Renal cortex interstitium (tissue), 15 donors: ENCODE results near the gene SLC1A7. TPM values are rescaled to one million over a fixed set of nuclear protein-coding genes. Genes with fewer than 3 reads are reported as not detected.
"Not testable (repeated sequence)": the region's sequence is repeated elsewhere in the genome, so short reads cannot be mapped to it uniquely, and the experiment has no call there.

ENCODE experiments used
- DNase-seq, 11 donors: peaks; one replicate each; pipeline ENCODE4 v3.0.0-alpha.2; 2013; ENCODE audit warnings: low read depth in 9 of 11, low spot score in 4 of 11; ENCODE audit errors: extremely low read depth in 1 of 11
- long read RNA-seq, 16 experiments: transcript quantifications; one replicate each; lab custom pipeline, GENCODE V29; 2026
- polyA plus RNA-seq, 3 donors: library from polyadenylated mRNA; unstranded; fragments of 120-200 nt; gene quantifications; one replicate each; pipeline ENCODE4 v1.2.1, GENCODE V29; 2013; ENCODE audit not compliant: insufficient read length in 3 of 3

The SLC1A7 gene
- under 1 TPM in 2 of 3 donors, not detected in 1; 0.10 to 0.27 TPM for polyA plus RNA-seq
- long read RNA-seq, donor 1 = 0 reads
- long read RNA-seq, donor 2 = 0 reads
- long read RNA-seq, donor 3 = 0 reads
- long read RNA-seq, donor 4 = 0 reads
- long read RNA-seq, donor 5 = 0 reads
- long read RNA-seq, donor 6 = 0 reads
- long read RNA-seq, donor 7 = 0 reads
- long read RNA-seq, donor 8 = 0 reads
- long read RNA-seq, donor 9 = 0 reads
- long read RNA-seq, donor 10 = 0 reads
- long read RNA-seq, donor 11 = 0 reads
- long read RNA-seq, donor 12 = 0 reads
- long read RNA-seq, donor 13 = 0 reads
- long read RNA-seq, donor 14 = 0 reads
- long read RNA-seq, donor 15 = 0 reads
- long read RNA-seq, donor 16 = 0 reads

DNA sequence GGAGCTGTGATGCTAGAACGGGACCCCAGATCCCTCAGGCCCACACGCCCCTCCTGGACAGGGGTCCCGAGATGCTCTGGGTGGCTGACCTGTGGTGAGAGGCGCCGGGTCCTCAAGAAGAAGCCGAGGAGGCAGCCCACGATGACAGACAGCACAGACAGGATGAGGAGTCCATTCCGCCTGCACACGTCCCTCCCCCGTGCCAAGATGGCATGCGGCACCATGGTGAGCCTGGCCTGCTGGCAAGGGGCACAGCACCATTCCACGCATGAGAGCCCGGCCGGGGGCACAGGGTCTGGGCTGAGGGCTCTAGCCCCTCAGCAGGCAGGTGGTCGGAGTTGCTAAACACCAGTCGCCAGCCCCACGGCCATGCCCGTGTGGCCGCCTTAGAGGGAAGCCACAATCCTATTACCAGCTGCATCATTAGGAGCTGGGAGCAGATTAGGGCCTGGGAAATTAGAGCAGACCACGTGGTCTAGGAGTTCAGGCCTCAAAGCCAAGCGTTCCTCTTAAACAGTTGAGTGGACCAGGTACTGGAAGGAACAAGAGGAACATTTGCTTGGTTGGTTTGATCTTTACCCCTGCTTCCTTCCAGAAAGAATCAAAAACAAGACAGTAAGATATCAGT is at the start of gene SLC1A7:
Gene SLC1A7, minus strand, starts transcription at position 413 of the 628 bp plus-strand sequence. Its CDS starts 189 bp downstream, at position 224.
- no peak for DNase-seq

DNA sequence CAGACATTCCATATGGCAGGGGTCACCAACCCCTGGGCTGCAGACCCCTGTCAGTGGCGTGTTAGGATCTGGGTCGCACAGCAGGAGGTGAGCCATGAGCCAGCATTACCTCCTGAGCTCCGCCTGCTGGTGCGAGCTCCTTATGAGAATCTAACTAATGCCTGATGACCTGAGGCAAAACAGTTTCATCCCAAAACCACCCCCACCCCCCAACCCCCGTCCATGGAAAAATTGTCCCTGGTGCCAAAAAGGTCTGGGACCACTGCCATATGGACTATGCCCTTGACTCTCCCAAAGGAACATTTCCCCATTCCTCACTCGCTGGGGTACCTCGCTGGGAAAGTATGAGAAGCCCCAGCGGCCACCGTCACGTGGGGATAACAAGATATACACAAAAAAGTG is 47.8 kb upstream of the SLC1A7 start:
- DNase-seq = no peak

DNA sequence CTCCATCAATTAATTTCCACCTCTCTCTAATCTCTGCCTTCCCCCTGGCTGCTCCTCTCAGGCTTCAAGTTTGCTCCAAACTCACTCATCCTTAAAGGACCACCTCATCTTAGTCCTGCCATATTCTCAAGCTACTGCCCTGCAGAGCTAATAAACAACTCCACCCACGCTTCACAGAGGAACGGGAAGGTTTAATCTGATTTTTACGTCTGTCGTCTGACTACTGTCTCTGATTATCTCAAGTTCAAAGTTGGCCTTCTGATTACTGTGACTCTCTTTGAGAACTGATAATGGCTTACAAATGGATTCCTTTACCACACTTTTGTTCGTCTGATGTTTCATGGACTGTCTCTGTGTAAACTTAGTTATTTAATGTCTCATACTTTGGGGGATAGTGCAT is 46.6 kb upstream of the SLC1A7 start:
- DNase-seq = no peak

DNA sequence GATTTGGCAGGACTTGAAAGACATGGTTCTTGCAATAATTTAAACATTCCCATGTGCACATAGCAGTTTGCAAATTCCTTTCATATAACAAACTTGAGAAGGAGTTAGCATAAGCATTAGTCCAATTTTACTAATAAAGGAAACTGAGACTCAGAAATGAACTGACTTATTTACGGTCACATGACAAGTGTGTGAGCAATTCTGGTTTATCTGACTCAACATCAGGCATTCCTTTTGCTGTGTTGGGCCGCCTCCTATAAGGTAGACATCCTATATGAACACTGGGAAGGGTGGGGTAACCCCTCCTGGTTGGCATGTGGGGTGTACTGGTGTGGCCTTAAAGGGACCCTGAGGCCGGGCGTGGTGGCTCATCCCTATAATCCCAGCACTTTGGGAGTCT is 45.7 kb upstream of the SLC1A7 start:
- DNase-seq = no peak

DNA sequence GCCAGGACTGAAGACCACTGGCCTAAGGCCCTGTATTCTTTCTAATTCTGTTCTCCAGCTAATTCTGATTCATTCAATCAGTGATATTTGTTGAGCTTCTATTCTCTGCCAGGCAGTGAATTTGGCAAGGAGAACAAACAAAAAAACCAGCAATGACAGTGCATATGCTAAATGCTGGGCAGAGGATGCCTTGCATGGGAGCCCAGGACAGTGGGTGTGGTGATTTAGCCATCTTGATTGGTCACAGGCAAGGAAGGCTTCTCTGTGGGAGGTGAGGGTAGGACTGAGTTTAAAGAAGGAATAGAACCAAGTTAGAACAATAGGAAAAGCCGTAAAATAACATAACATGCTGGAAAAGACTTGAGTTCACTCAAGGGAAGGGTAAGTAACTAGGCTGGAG is 45.0 kb upstream of the SLC1A7 start:
- no peak for DNase-seq

DNA sequence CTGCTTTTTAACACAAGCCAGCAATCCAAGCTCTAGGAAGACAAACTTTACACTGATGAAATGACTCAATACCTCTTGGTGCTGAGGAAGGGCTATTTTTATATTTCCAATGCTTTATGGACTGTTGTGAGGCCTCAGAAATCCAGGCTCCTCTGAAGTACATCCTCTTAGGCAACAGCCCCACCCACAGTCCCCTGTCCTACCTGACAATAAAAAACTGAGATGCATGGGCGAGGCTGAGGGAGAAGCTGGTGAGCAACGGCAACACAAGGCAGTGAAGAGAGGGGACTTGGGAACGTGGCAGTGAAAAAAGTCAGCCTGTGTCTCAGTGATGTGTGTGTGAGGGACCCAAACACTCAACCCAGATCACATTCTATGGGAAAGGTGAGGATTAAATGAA is 44.1 kb upstream of the SLC1A7 start:
- no peak for DNase-seq

DNA sequence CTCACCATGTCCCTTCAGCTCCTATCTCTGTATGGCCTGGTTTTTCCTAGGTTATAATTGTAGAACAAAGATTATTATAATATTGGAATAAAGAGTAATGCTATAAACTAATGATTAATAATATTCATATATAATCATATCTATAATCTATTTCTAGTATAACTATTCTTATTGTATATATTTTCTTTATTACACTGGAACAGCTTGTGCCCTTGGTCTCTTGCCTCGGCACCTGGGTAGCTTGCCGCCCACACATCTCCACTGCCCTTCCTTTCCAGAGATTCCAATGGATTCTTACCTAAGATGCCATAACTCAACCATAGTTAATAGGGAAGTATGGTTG is 43.5 kb upstream of the SLC1A7 start:
- not testable (repeated sequence) for DNase-seq

DNA sequence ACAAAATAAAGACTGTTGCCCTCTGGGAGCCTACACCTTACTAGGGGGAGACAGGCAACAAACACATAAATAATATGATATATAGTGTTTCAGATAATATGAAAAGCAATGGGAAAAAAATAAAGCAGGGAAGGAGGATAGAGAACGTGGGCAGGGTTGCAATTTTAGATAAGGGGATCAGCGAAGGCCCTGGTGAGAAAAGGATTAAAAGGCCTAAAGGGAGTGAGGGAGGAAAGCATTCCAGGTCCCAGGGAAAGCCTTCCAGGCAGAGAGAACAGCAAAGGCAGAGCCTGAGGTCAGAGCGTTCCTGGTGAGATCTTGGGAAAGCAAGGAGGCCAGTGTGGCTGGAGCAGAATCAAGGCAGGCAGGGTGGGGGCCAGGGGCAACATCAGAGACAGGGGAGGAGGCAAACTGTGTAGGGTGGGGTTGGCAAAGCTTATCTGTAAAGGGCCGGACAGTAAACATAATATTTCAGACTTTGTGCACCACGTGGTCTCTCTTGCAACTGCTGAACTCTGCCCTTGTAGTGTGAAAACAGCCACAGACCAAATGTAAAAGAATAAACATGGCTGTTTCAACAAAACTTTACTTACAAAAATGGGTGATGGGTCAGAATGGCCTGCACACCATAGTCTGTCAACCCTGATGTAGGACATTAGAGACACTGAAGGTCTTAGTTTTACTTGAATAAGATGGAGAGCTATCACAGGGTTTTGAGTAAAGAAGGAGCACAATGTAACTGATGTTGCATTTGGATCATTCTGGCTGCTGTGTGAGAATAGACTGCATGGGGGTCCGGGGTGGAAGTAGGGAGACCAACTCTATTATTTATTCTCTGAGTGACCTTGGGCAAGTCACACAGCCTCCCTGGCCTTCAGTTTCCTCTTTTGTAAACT is 40.9 kb upstream of the SLC1A7 start:
- no peak for DNase-seq

DNA sequence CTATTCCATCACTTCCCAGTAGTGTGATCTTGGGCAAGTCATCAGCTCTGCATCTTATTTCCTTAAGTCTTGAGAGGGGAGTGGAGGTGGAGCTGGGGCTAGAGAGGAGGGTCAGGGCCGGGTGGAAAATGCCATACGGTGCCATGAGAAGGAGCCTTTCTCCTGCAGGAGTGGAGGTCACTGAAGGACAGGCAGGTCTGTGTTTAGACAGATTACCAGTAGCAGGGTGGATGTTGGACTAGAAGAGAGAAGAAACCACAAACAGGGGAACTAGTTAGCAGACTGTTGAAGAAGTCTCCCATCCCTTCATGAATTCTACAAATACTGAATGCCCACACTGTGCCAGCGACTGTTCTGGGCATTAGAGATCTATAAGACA is 40.3 kb upstream of the SLC1A7 start:
- DNase-seq = no peak

DNA sequence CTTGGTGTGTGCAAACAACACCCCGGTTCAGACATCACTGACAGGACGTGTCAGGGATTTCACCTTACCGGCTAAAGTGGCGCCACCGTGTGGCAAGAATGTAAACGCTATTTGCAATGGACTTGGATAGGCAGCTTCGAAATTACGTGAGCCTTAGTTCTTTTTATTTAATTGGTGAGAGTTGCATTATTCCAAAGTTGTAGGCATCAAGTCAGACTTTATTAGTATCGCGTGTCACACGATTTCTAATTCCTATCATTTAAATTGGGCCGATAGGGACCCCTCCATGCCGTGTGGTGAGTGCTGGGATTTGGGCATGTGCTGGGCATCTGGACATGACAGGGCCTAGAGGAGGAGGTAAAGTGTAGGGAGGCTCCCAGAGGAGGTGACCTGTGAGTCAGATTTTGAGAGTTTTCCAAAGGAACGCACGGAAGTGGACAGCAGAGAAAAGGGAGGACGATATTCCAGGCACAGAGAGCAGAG is 39.7 kb upstream of the SLC1A7 start:
- DNase-seq = peak; percentile 65 to 85 (median 76)

DNA sequence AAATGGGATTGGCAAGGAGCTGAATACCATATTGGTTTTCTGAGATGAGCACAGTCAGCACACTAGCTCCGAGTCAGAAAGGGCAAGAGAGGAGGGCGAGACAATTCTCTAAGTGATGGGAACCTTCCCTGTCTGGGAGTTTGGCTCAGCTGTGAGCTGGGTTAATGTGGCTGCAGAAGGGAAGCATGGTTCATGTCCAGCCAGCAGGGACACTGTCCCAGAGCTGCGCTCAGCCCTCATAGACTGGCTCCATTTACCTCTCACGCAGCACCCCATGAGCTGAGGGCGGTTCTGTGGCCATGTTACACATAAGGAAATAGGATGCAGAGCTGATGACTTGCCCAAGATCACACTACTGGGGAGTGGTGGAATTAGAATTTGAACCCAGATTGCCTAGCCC is 38.5 kb upstream of the SLC1A7 start:
- DNase-seq = no peak

DNA sequence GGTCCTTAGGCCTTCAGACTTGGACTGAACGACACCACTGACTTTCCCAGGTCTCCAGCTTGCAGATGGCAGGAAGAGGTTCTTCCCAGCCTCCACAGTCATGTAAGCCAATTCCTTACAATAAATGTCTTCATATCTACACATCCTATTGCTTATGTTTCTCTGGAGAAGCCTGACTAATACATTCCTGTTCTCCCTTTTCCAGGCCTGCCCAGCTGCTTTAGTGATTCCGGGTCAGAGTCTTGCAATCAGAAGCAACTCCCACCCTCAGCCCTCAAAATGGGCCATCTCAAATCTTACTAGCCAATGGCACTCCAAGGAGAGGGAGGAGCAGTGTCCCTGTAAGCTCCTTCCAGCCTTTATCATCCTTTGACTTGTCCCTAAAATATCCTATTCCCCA is 37.8 kb upstream of the SLC1A7 start:
- no peak for DNase-seq

DNA sequence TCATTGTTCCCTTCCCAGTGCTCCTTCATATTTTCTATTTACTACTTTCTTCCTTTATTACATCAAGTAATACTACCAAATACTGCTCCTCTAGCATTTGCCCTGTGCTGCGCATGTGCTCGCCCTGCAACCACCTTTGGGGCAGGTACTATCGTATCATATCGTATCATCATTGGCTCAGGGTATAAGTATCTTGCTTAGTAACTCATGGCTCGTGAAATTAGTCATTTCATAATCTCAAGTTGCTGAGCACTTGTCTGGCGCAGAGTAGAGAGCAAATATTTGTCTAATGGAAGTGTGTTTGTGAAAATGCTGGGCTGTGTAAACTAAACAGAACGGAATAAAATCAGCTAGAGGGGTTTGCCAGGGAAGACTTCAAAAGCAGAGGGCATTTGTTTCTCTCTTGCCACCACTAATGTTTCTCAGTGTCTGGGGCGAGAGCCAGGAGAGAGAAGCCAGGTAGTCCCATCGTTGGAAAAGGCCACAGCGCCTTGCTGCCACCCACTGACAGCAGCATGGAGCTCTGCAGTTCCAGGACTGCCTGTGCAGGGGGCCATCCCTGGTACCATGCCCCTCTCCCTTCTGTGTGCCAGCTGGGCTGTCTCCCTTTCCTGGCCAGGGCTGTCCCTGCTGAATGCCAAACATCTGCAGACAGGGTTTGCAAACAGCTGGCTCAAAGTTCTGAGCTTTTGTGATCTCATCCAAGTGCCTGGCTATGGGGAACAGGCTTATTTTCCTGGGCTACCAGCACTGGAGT is 34.2 kb upstream of the SLC1A7 start:
- no peak for DNase-seq

DNA sequence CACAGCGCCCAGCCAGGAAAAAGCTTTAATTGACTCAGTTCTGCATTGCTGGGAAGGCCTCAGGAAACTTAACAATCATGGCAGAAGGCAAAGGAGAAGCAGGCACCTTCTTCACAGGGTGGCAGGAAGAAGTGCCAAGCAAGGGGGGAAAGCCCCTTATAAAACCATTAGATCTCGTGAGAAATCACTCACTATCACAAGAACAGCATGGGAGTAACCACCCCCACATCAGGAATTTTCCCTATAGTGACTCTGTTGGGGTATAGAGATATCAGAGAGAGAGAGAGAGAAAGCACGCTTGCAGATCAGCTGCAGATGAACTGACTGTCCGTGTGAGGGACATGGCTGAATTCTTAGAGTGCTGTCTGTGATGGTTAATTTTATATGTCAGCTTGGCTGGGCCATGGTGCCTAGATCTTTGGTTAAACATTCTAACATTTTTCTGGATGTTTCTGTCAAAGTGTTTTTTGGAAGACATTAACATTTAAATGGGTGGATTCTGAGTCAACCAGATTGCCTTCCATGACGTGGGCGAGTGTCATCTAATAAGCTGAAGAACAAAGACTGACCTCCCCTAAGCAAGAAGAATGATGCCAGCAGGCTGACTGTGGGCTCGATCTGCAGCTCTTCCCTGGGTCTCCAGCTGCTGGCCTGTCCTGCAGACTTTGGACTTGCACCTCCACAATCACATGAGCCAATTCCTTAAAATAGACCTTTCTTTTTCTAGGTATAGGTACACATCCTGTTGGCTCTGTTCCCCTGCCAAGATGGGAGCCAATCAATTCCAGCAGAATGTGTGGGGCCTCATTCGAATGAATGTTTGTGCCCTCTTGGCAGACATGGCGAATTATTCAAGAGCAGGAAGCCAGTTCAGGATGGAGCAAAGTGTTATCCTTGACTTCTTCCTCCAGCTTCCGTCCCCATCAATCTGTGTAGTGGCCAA is 32.8 kb upstream of the SLC1A7 start:
- no peak for DNase-seq

DNA sequence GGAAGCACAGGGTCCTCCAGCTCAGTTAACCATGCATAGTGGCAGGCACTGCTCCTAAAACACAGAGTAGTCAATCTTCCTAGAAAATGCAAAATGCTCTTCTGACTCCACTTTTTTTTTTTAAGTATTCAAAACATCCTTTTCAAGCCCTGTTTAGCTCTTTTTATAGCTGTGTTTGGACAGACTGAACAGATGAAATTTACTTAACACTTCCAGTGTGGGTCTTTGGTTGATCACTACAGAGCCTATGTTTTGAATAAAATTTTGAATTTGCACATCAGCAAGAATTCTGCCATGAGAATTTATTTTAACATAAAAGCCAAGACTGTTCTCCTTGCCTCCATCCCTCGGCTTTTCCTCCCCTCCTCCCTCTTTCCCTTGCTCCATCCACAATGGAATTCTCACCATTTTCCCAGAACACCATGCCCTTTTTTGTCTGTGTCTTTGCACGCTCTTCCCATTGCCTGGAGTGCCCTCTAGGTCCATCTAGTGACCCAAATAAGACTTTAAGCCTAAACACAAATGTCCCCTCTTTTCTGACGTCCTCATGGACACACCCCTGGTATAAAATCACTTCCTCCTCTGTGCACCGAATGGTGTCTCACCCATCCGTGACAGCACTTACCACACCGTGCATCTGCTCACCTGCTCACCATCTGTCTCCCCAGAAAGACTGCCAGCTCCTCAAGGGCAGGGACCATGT is 30.1 kb upstream of the SLC1A7 start:
- no peak for DNase-seq

DNA sequence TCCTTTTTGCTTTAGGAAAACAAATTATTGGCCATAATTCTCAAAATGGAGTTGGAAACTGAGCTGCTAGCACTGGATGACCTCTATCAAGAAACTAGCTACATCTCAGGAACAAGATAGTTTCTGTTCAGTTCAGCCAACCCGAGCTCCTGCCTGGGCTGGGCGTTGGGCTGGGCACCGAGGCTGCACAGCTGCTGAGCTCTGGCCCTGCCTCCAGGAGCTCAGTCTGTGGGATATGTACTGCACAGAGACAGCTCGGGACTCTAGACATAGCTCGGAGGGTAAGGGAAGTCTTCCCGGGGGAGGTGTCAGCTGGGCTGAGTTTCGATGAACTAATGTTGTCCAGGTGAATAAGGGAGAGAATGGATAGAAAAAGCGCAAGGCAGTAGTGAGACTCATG is 24.5 kb upstream of the SLC1A7 start:
- no peak for DNase-seq

DNA sequence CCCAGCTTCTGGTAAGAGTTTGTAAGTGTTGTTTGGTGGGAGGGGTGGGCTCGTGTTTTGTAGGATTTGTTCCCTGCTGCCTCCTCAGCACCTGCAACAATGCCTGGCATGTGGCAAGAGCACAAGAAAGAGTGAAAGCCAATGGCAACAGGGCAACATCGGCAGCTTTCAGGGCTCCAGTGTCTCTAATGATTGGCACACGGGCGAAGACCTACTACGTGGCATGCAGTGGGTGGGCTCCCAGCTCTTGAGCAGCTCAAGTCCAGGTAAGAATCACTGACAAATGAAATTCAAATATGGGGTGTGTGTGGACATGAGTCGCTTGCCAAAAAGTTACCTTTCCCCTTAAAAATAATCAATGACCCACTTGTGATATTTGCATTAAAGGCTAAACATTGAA is 23.9 kb upstream of the SLC1A7 start:
- no peak for DNase-seq
